GM18505 (cell line): ENCODE data around the gene ASCL3.
"Not testable (repeated sequence)": the region's sequence is repeated elsewhere in the genome, so short reads cannot be mapped to it uniquely, and the experiment has no call there.

ENCODE experiments used
- ATAC-seq: cut with Tn5 transposase; IDR thresholded peaks from one replicate; pipeline ENCODE4 v1.9.1; 2021; ENCODE audit not compliant: unreplicated experiment
- POLR2A ChIP-seq: IDR thresholded peaks from 4 replicates; pipeline ENCODE4 v1.6.1; 2011; ENCODE audit warnings: borderline replicate concordance; ENCODE audit not compliant: insufficient read depth, insufficient read length; ENCODE audit errors: extremely low read depth

The ASCL3 gene

DNA sequence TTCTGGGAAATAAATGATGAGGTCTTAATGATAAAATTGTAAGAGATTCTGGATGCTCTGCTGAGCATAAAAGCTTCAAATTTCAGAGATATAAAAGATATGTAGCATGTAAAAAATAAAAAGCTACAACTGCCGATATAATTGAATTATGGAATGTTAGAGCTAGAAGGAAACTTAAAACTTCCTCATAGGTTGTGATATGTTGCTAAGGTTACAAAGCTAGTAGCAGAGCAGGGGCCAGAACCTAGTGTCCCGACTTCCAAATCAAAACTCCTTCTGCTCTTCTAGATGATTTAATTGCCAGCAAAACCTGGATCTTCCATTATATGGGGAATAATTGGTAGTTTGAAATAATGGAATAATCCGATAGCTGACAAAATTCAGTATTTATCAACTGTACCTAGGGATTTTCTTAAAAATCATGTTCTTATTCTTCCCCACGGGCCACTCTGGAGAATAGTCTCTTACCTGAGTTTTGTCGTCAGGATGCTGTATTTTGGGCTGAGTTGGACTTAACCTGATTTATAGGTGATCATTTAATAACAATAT is at the start of gene ASCL3:
ASCL3 (minus strand) TSS at position 499 of the 549 bp plus-strand sequence. CDS start 4,855 bp downstream, outside the sequence.
- no peak for ATAC-seq
- TF ChIP-seq POLR2A = no peak

- ATAC-seq = no peak
- TF ChIP-seq POLR2A = no peak
Measured at GRCh38 chr11:8989453-8989852, 46.6 kb upstream of the ASCL3 start.

- no peak for TF ChIP-seq POLR2A
- no peak for ATAC-seq
Measured at GRCh38 chr11:8988329-8989234, 45.8 kb upstream of the ASCL3 start.

DNA sequence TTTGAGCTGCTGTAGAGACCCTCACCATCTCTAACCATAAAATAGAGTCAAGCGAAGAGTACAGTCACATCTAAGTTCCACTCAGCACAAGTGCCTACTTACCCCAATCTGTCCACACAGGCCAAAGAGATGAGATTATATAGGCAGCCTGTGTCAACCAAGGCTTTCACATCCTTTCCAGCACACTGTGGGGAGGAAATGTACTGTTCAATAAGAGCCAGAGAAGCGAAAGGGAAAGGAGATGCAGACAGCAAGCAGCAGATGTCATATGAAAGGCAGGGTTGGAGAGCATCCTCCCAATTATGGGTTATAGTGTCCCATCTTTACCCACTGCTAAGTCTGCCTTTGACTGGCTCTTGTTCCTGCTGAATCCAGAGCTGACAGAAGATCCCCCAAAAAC is 44.6 kb upstream of the ASCL3 start:
- no peak for ATAC-seq
- TF ChIP-seq POLR2A = no peak

GRCh38 chr11:8986772-8987171 is 44.0 kb upstream of the ASCL3 start:
- not testable (repeated sequence) for ATAC-seq

GRCh38 chr11:8985462-8985861 is 42.6 kb upstream of the ASCL3 start:
- no peak for TF ChIP-seq POLR2A
- ATAC-seq = no peak

GRCh38 chr11:8983552-8983951 is 40.7 kb upstream of the ASCL3 start:
- TF ChIP-seq POLR2A = no peak
- ATAC-seq = no peak

GRCh38 chr11:8980485-8980884 is 37.7 kb upstream of the ASCL3 start:
- TF ChIP-seq POLR2A = no peak
- no peak for ATAC-seq

- not testable (repeated sequence) for ATAC-seq
Measured at GRCh38 chr11:8979365-8979764, 36.5 kb upstream of the ASCL3 start.

DNA sequence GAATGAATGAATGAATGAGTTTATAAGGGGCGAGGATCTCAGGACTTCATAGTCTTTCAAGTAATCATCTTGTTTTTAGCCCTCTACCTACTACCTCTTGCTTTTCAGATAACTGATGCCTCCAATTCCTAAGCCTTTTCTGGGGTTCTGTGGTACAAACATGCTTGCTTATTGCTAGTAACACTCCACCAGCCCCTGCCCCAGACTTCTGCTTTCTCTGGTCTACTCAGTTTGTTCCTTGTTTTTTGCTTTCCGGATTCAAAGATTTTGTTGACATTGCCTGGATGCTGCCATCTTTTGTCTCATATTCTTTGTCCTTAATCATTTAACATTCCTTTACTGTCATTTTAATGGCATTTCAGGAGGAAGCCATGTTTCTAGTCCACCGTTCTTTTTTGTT is 30.3 kb upstream of the ASCL3 start:
- no peak for ATAC-seq
- TF ChIP-seq POLR2A = no peak

DNA sequence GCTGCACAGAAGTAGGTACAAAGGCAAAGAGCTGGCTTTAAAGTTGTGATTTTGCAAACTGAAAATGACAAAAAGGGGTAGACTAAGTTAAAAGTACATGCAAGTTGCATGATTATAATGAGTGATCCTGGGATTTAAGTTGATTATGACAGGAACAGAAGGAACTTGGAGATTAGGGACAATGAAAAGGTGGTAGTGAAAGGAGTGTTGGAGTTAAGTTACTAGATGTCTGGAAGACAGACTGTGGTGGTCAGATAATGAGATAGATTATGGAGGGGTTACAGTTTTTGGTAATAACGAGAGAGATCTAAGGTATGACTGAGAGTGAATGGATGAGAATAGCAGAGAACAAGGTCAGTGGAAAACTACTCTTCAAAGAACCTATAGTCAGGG is 29.1 kb upstream of the ASCL3 start:
- no peak for ATAC-seq
- no peak for TF ChIP-seq POLR2A

DNA sequence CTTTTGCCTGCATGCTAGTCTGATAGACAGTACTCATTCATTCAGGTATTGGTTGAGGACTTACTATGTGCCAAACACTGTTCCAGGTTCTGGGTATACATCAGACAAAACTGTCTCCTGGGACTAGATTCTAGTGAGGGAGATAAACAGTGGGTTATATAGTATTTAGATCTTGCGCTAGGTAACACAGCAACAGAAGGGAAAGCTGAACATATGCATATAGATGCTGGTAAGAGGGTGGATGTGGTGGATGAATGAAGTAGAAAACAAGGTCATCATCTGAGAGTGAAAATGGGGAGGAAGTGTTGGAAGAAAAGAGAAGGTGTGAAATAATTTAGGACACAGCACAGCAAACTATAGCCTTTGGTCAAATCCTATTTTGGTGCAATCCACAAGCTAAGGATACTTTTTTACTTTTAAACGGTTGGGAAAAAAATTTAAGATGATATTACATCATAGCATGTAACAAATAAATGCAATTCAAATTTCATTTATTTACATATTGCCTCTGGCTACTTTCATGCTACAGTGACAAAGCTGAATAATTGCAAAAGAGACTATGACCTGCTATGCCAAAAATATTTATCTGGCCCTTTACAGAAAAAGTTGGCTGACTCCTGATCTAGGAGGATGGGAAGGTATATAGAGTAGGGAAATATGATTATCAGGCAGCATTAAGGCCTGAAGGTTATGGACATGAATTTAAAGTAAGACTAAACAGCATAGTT is 28.5 kb upstream of the ASCL3 start:
- TF ChIP-seq POLR2A = no peak
- no peak for ATAC-seq

- TF ChIP-seq POLR2A = no peak
- ATAC-seq = no peak
Measured at GRCh38 chr11:8967184-8967583, 24.4 kb upstream of the ASCL3 start.
